Astrocyte (in vitro differentiated cells and primary cell): ENCODE measurements around the gene VAPA. TPM values are rescaled to one million over a fixed set of nuclear protein-coding genes. Genes with fewer than 3 reads are reported as not detected.

Source experiments
- DNase-seq: peaks from one replicate; pipeline ENCODE4 v3.0.0-alpha.2; 2010; ENCODE audit warnings: low read depth
- FAIRE-seq: peaks from 2 replicates; lab custom pipeline; 2011; peaks lifted over from hg19 to GRCh38; lab: Jason Lieb, UNC
- H2AFZ ChIP-seq: 2 replicates; pipeline ENCODE4 v1.6.0; 2012; ENCODE audit warnings: low read depth, low read length, inconsistent platforms
- H3K27ac ChIP-seq: 2 replicates; pipeline ENCODE4 v1.5.1; 2011; ENCODE audit warnings: low read depth, low read length, inconsistent platforms
- H3K27me3 ChIP-seq: 2 replicates; pipeline ENCODE4 v1.6.0; 2011; ENCODE audit warnings: low read length, inconsistent platforms; ENCODE audit not compliant: insufficient read depth
- H3K36me3 ChIP-seq: 2 replicates; pipeline ENCODE4 v1.5.1; 2011; ENCODE audit warnings: low read length, inconsistent platforms; ENCODE audit not compliant: insufficient read depth
- H3K4me1 ChIP-seq: 2 replicates; pipeline ENCODE4 v1.5.1; 2011; ENCODE audit warnings: low read length, inconsistent platforms; ENCODE audit not compliant: insufficient read depth
- H3K4me2 ChIP-seq: 2 replicates; pipeline ENCODE4 v1.6.0; 2012; ENCODE audit warnings: low read length, inconsistent platforms
- H3K4me3 ChIP-seq: 2 replicates; pipeline ENCODE4 v1.5.1; 2011; ENCODE audit warnings: low read depth, mild to moderate bottlenecking, low read length, inconsistent platforms; ENCODE audit not compliant: insufficient read depth
- H3K79me2 ChIP-seq: 2 replicates; pipeline ENCODE4 v1.6.0; 2012; ENCODE audit warnings: mild to moderate bottlenecking, low read length, inconsistent platforms; ENCODE audit not compliant: insufficient read depth
- H3K9ac ChIP-seq: 2 replicates; pipeline ENCODE4 v1.6.0; 2012; ENCODE audit warnings: mild to moderate bottlenecking, low read length, inconsistent platforms
- H3K9me3 ChIP-seq: 2 replicates; pipeline ENCODE4 v1.5.1; 2012; ENCODE audit warnings: low read depth, mild to moderate bottlenecking, low read length, inconsistent platforms; ENCODE audit not compliant: insufficient read depth
- H4K20me1 ChIP-seq: 2 replicates; pipeline ENCODE4 v1.6.0; 2012; ENCODE audit warnings: low read length, inconsistent platforms; ENCODE audit not compliant: insufficient read depth
- H3K27ac Mint-ChIP-seq: one replicate; pipeline ENCODE4 v1.8.0; 2021; ENCODE audit warnings: mild to moderate bottlenecking, mixed read lengths; ENCODE audit not compliant: unreplicated experiment
- H3K27me3 Mint-ChIP-seq: one replicate; pipeline ENCODE4 v1.8.0; 2021; ENCODE audit warnings: low read depth, mixed read lengths; ENCODE audit not compliant: unreplicated experiment
- H3K36me3 Mint-ChIP-seq: one replicate; pipeline ENCODE4 v1.8.0; 2021; ENCODE audit warnings: low read depth, mixed read lengths; ENCODE audit not compliant: unreplicated experiment
- H3K4me1 Mint-ChIP-seq: one replicate; pipeline ENCODE4 v1.8.0; 2021; ENCODE audit warnings: low read depth, mixed read lengths; ENCODE audit not compliant: unreplicated experiment
- H3K4me3 Mint-ChIP-seq: one replicate; pipeline ENCODE4 v1.8.0; 2021; ENCODE audit warnings: mild to moderate bottlenecking, moderate library complexity, mixed read lengths; ENCODE audit not compliant: unreplicated experiment
- H3K9me3 Mint-ChIP-seq: one replicate; pipeline ENCODE4 v1.8.0; 2021; ENCODE audit warnings: mild to moderate bottlenecking, mixed read lengths; ENCODE audit not compliant: unreplicated experiment
- EZH2 ChIP-seq: IDR thresholded peaks from 2 replicates; pipeline ENCODE4 v1.6.1; 2012; ENCODE audit warnings: mild to moderate bottlenecking, low read length, inconsistent platforms; ENCODE audit not compliant: insufficient read depth
- total RNA-seq: library from RNA; stranded (reverse); gene quantifications from 2 replicates; pipeline ENCODE4 v1.2.1, GENCODE V29; 2021
- TF ChIP-seq, protein P1 (sequence below): IDR thresholded peaks from 2 replicates; pipeline ENCODE4 v1.5.1; 2011; ENCODE audit warnings: low read depth, mild to moderate bottlenecking, inconsistent platforms, low read length, moderate library complexity; ENCODE audit not compliant: insufficient read depth

Gene VAPA
- total RNA-seq, 1 donor from 2014 or later, result 181 TPM

DNA sequence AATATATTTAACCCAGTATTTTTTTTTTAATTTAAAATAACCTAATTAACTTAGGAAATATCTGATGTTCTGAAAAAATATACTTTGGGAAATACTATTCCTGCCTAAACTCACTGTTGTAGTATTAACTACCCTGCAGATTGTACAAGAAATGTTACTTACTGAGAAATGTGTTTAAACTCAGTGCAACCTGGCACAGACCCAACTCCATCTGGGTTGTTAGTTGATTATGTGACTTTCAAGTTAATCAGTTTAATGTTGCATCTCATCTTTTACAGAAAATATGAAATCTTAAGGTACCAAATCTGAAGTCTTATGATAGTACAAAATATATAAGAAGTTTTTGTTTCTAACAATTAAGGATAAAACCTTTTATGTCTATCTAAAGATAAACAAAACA, 27.3 kb downstream of the VAPA start:
- no peaks in the 10 kb centered on the region for H3K9me3 ChIP-seq
- H3K36me3 Mint-ChIP-seq, result peaks cover 13% of the 10 kb centered on the region
- H3K9me3 Mint-ChIP-seq, result no peaks in the 10 kb centered on the region
- H3K4me1 ChIP-seq, result no peaks in the 10 kb centered on the region
- no peaks in the 10 kb centered on the region for H3K4me1 Mint-ChIP-seq
- H3K27ac Mint-ChIP-seq, result no peak overlapping the region
- no peaks in the 10 kb centered on the region for H3K27me3 Mint-ChIP-seq
- H3K4me2 ChIP-seq, result no peak overlapping the region
- FAIRE-seq, result no peak
- H3K27ac ChIP-seq, result no peak overlapping the region
- H2AFZ ChIP-seq, result no peak overlapping the region
- H4K20me1 ChIP-seq, result peaks cover 51% of the 10 kb centered on the region
- no peak overlapping the region for H3K9ac ChIP-seq
- DNase-seq, result no peak
- peaks cover 88% of the 10 kb centered on the region for H3K79me2 ChIP-seq
- peaks cover 50% of the 10 kb centered on the region for H3K36me3 ChIP-seq
- no peak overlapping the region for H3K4me3 Mint-ChIP-seq
- H3K4me3 ChIP-seq, result no peak overlapping the region
- no peaks in the 10 kb centered on the region for H3K27me3 ChIP-seq
- TF ChIP-seq EZH2, result no peak
- TF ChIP-seq, protein P1, sequence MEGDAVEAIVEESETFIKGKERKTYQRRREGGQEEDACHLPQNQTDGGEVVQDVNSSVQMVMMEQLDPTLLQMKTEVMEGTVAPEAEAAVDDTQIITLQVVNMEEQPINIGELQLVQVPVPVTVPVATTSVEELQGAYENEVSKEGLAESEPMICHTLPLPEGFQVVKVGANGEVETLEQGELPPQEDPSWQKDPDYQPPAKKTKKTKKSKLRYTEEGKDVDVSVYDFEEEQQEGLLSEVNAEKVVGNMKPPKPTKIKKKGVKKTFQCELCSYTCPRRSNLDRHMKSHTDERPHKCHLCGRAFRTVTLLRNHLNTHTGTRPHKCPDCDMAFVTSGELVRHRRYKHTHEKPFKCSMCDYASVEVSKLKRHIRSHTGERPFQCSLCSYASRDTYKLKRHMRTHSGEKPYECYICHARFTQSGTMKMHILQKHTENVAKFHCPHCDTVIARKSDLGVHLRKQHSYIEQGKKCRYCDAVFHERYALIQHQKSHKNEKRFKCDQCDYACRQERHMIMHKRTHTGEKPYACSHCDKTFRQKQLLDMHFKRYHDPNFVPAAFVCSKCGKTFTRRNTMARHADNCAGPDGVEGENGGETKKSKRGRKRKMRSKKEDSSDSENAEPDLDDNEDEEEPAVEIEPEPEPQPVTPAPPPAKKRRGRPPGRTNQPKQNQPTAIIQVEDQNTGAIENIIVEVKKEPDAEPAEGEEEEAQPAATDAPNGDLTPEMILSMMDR, result no peak

DNA sequence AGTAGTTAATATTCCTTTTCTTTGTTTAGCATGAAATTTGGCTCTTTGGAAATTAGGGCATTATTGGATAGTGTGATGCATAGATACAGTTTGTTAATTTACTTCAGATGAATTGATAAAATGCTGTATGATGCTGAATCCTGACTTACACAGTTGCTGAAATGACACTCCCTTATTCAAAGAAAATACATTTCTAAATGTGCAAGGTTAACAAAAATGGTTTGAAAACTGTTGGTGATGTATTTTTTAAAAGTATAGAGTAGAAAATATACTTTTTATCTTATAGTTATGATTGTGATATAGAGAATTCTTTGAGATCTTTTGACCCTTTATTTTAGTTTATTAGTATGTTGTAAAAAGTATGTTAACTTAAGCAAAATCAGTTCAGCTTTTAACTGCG, 27.8 kb downstream of the VAPA start:
- Histone ChIP-seq H3K36me3 (peaks cover 48% of the 10 kb centered on the region), H3K4me1 (no peaks in the 10 kb centered on the region), H3K9me3 (no peaks in the 10 kb centered on the region), H3K9ac (no peak overlapping the region), H3K4me3 (no peak overlapping the region), H4K20me1 (peaks cover 47% of the 10 kb centered on the region), H3K79me2 (peaks cover 82% of the 10 kb centered on the region), H3K4me2 (no peak overlapping the region), H3K27me3 (no peaks in the 10 kb centered on the region), H3K27ac (no peak overlapping the region), H2AFZ (no peak overlapping the region)
- no peaks in the 10 kb centered on the region for H3K9me3 Mint-ChIP-seq
- no peak overlapping the region for H3K4me3 Mint-ChIP-seq
- FAIRE-seq (no peak), DNase-seq (no peak)
- no peaks in the 10 kb centered on the region for H3K27me3 Mint-ChIP-seq
- no peak overlapping the region for H3K27ac Mint-ChIP-seq
- no peaks in the 10 kb centered on the region for H3K4me1 Mint-ChIP-seq
- peaks cover 15% of the 10 kb centered on the region for H3K36me3 Mint-ChIP-seq
- no peak for TF ChIP-seq EZH2
- TF ChIP-seq, protein P1, result no peak

GRCh38 chr18:9943311-9943710, 29.5 kb downstream of the VAPA start:
- no peak overlapping the region for H3K27ac ChIP-seq
- no peak overlapping the region for H3K4me2 ChIP-seq
- TF ChIP-seq, protein P1, result no peak
- no peak for TF ChIP-seq EZH2
- H3K9ac ChIP-seq, result no peak overlapping the region
- peaks cover 46% of the 10 kb centered on the region for H4K20me1 ChIP-seq
- Mint-ChIP-seq H3K4me3 (no peak overlapping the region), H3K9me3 (no peaks in the 10 kb centered on the region), H3K36me3 (peaks cover 15% of the 10 kb centered on the region), H3K4me1 (peaks cover 3% of the 10 kb centered on the region), H3K27ac (no peak overlapping the region), H3K27me3 (no peaks in the 10 kb centered on the region)
- no peak overlapping the region for H3K4me3 ChIP-seq
- H3K9me3 ChIP-seq, result no peaks in the 10 kb centered on the region
- no peak overlapping the region for H2AFZ ChIP-seq
- H3K79me2 ChIP-seq, result peaks cover 80% of the 10 kb centered on the region
- no peaks in the 10 kb centered on the region for H3K4me1 ChIP-seq
- FAIRE-seq (no peak), DNase-seq (no peak)
- no peaks in the 10 kb centered on the region for H3K27me3 ChIP-seq
- peaks cover 38% of the 10 kb centered on the region for H3K36me3 ChIP-seq
